T-helper 1 cell (primary cell): ENCODE results near the gene BRMS1.
A peak's percentile ranks its signal among the peaks of the same experiment; 100 is the strongest.
"Not testable (repeated sequence)": the region's sequence is repeated elsewhere in the genome, so short reads cannot be mapped to it uniquely, and the experiment has no call there.

Experiments used
- DNase-seq, 5 donors: peaks; one replicate each; pipeline ENCODE4 v3.0.0-alpha.2; 2012 to 2020

The BRMS1 gene

DNA sequence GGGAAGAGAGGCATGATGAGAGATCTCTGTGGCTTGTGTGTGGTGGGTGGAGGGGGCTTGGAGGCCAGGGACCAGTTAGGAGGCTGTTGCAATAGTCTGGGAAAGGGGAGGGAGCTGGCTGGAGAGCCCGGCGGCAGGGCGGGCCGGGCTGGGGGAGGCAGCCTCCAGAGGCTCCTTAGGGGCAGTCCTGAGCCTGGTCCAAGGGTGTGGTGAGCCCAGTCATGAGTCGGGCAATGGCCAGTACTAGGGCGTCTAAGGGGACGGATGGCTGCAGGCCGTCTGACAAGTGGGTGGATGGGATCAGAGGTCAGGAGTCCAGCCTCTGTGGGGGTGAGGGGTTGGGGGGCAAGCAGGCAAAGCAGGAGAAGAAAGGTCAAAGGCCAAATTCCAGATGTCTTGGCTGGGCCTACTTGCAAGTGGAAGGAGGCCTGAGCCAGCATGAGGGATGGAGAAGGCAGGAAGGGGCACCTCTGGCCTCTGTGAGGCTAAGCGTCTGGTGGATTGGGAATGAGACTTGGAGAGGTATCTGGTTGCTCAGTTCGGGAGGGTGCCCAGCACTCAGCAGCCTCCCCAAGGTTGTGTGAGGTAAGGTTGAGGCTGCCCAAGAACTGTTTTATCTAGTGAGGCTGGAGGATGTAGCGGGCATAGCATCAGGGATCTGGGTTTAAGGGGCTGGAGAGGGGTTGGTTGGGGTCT, 22.0 kb downstream of the BRMS1 start:
- no peak for DNase-seq

DNA sequence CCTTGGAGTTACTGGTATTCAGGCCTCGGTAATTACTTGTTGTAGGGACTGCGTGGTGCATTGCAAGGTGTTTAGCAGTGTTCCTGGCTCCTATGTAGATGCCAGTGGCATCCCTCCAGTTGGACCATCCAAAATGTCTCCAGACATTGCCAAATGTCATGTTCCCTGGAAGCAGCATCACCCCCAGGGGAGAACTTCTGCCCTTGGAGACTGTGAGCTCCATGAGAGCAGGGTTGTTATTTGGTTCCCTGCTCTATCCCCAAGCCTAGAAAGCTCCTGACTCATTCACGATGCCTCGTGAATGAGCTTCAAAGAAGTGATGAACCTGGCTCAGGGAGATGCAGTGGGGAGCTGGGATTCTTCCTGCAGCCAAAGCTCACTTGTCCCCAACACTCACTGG, 23.3 kb downstream of the BRMS1 start:
- DNase-seq, result no peak

DNA sequence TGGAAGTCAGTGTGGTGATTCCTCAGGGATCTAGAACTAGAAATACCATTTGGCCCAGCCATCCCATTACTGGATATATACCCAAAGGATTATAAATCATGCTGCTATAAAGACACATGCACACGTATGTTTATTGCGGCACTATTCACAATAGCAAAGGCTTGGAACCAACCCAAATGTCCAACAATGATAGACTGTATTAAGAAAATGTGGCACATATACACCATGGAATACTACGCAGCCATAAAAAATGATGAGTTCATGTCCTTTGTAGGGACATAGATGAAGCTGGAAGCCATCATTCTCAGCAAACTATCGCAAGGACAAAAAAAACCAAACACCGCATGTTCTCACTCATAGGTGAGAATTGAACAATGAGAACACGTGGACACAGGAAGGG, 24.2 kb downstream of the BRMS1 start:
- not testable (repeated sequence) for DNase-seq

DNA sequence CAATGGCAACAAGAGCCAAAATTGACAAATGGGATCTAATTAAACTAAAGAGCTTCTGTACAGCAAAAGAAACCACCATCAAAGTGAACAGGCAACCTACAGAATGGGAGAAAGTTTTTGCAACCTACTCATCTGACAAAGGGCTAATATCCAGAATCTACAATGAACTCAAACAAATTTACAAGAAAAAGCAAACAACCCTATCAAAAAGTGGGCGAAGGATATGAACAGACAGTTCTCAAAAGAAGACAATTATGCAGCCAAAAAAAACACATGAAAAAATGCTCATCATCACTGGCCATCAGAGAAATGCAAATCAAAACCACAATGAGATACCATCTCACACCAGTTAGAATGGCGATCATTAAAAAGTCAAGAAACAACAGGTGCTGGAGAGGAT, 24.6 kb downstream of the BRMS1 start:
- DNase-seq, result not testable (repeated sequence)

DNA sequence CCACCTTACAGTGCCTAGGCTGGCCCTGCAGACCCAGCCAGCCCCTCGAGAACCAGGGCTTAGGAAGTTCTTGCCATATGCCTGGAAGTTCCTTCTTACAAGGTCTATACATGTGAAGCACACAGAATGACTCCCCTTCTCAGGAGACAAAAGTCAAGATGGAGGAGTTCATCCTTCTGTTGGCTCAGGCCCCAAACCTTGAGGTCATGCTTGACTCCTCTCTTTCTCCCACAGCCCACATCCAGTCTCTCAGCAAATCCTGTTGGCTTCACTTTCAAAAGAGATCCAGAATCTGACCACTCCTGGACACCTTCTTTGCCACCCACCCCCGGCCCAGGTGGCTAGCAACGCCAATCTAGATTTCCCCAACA, 26.3 kb downstream of the BRMS1 start:
- no peak for DNase-seq

DNA sequence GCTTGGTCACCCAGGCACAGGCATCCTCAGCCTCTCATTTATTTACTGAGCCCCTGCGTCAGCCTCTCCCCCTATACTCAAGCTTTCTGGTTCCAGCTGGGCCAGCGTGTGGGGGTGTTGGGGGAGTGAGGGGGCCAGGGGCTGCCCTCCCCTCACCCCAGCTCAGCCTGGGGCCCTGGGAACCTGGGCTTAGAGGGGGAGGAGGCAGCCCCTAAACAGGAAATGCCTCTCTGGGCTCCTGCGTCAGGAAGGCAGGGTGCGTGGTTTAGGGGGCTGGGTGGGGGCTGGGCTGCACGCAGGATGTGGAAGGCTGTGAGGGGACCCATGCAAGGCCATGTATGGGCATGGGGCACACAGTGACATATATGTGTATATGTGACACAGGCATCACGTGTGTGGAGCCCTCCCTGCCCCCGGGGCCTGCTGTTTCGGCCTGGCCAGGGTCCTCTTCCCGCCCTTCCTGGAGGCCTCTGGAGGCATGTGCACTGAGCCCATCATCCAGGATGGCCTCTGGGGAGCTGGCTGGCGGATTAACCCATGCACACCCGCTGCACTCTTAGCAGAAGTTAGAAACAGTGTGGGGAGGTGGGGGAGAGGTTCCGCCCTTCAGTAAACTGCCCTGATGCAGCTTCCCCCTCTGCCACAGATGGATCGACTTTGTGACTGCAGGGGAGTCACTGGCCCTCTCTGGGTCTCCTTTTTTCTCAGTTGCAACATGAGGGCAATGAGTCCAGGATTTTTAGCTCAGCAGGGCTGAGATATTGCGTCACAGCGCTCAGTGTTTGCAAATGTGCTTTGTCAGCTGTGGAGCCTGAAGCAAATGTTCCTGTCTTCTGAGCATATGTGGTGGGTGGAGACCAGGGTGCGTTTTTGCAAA, 26.9 kb downstream of the BRMS1 start:
- peak in 2 of 5 donors; percentile 35 to 54 for DNase-seq

DNA sequence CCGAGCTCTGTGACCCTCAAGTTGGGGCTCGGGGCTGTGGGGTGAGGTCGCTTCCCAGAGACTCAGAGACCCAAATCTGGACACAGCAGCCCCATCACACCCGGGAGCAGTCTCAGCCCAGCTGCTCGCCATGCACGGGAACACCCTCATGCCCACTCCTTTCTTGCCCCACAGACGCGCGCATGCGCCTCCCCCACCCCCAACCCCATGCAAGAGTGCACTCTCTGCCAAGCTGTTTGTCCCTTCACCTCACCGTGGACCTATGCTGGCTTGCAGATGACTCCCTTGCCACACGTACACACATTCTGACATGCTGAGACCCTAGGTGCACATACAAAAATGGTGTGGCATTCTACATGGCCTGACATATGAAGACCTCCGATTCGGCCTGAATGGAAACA, 27.6 kb downstream of the BRMS1 start:
- no peak for DNase-seq

DNA sequence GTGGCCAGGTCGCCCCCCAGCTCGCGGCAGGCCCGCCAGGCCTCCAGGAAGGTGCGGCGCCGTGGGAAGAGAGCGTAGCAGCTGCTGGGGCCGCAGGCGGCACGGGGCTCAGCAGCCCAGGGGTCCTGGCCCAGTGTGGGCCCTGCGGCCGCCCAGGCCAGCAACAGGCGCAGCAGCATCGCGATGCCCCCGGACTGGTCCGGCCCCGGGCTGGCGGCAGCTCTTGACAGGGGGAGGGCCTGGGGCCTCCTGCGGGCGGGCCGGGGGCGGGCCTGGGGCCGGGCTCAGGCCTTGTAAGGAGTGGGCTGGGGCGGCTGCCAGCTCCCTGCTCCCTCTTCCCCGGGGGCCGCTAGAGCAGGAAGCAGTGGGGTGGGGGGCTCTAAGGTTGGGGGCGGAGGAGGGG, 28.1 kb downstream of the BRMS1 start, which contains the start of gene CD248:
Gene CD248 (minus strand): TSS at position 196 of the 403 bp plus-strand sequence. CDS start 17 bp downstream, at position 179.
- DNase-seq, result no peak

DNA sequence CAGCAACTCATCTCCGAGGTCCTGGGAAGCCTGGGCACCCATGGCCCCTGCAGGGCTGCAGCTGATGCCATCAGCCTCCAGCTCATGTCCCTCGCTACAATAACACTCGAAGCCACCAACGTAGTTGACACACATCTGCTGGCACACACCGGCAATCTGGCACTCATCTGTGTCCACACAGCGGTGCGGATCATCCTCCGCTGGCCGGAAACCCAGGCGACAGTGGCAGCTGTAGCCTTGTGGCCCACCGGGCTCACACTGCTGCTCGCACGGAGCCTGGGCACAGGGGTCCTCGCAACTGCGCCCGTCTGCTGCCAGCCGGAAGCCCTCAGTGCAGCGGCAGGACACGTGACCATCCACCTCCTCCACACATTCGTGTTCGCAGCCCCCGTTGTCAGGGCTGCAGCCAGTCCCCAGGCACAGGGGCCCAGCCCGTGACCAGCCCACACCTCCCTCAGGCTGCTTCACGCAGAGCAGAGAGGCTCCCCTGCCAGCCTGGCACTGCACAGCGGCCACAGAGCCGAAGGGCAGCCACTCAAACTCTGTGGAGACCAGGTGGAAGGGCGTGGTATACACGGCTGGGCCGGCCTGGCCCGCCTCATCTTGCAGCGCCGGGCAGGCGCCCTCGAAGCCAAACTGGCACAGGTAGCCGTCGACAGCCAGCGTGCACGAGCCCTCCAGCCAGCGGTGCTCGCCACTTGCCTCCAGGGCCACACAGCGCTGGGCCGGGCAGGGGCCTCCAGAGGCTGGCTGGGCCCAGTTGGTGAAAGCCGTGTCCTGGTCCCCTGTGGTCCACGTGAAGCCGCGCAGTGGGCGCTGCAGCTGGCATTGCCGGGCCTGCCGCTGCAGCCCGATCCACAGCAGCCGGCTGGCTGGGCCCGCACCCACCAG, 28.7 kb downstream of the BRMS1 start:
- no peak for DNase-seq

DNA sequence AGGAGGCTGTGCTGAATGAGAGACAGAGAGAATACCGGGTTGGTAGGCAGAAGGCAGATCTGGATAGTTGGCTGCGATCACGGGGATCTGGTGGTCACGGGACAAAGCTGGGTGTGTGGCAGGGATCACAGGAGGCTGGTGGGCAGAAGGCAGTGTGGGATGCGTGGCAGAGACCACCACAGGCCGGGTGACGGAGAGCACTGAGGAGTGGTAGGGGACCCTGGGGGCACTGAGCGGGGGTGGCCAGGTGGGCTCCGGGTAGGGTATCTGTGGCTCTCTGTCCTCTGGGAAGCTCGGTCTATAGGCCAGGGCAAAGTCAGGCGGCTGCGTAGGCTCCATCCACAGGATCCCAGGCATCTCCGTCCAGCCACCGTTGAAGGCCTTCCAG, 29.4 kb downstream of the BRMS1 start:
- no peak for DNase-seq

DNA sequence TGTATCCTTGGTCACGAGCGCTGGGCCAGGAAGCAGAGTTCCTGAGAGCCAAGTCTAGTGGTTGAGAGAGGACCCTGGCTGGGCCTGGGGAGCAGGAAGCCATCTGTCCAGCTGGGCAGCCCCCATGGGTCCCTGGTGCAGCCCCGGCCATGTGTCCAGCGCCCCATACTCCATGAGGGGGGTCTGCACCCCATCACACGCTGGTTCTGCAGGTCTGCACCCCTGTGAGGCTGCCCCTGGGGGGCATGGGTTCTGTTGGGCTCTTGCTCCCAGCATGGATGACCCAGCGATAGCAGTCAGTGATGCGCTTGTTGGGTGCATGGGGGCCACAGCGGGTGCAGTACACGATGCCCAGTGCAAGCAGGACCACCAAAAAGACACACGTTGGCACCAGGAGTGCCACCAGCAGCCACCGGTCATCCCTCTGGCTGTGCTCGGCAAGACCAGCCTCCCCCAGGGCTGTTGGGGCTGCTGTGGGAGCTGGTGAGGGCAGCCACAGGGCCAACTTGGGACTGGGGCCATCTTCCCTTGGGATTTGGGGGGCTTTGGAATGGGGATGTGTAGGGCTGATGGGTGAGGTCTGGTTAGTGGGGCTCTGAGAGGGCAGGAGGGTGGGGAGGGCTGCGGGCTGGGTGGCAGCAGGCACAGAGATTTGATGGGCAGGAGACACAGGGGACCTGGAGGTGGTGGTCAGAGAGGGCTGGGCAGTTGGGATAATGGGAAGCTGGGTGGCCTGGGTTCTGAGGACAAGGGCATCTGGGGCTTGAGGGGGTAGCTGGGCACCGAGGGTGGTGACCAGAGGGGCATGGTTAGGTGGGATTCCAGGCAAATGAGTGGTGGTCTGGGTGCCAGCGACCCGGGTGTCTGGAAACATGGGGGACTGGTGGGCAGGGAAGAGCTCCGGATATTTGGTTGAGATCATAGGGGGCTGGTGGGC, 30.1 kb downstream of the BRMS1 start:
- DNase-seq, result no peak

DNA sequence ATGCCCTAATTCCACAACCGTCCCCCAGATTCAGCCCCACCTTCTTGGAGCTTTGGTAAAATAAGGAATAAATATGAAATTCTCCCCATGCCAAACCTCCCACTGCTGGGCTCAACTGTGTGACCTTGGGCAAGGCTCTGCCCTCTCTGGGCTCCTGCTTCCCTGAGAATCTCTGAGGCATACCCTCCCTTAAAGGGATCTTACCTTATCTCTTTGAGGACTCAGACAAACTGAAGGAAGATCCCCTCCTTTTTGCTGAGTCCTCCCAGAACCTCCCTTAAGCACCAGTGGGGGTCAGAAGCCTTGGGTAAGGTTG, 30.8 kb downstream of the BRMS1 start:
- no peak for DNase-seq

DNA sequence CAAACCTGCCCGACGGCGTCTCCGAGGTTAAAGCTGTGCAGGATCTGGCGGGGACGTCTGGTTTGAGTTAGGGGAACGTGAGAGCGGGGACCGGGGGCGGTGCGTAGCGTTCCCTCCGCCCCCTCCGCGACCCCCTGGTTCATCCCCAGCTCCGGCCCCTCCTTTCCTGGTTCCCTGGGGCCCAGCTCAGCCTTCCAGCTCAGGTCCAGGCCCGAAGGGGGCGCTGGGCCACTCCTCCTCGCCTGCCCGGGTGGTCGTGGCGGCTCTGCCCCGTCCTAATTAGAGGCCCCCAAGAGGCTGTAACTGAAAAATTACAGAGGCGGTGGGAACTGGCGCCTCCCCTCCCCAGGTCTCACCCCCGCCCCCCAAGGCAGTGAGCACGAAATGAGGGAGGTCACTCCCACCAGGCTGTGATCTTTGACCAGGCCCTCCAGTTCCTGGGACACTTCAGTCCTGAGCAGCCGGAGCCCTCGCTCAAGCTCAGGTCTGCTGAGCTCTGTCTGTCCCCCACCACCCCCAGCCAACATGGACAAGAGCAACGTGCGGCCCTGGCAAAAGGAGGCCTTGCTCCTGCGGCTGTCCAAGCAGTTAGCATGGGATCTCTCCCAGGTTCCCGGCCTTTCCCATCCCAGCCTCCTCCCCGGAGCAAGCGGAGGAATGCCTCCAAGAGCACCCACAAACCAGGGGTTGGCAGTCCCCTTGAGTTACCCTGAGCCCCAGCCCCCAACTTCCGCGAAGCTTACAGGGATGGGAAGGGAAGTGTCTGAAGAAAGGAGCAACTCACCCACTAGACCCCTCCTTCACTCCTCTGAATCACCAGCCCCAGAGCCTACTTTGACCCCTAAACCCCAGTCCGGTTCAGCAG, 31.4 kb downstream of the BRMS1 start:
- no peak for DNase-seq

DNA sequence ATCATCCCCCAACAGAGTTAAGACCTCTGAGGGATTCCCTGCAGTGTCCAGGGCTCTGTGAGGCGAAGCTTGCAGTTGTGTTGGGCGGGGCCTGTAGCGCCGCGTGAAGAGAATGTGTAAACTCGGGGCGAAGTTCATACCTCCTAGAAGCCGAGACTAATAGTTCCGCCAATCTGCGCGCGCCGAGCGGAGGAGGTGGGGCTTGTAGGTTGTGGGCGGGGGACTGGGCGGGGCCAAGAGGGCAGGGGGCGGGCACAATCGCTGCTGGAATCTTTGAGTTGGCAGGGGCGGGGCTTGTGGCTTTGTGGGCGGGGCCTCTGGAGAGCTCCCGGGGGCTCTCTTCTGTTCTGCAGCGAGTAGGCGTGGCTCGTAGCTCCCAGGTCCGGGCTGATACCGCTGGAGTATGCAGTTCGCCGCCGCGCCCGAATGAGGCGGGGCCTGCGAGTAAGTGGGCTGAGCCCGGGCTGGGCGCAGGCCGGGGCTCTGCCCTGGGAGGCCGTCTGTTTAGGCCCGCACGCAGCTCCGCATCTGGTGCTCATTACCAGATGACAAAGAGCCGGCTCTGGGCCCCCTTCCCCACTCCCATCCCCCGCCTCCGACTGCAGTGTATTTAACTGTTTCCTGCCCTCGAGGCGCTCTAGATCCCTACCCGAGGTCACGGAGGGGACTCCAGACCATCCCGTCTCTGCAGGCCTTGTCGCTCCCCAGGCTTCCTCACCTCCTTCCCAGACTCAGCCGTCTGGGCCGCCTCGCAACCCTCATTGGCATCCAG, 32.2 kb downstream of the BRMS1 start:
- peak; percentile 97 to 100 (median 98) for DNase-seq

DNA sequence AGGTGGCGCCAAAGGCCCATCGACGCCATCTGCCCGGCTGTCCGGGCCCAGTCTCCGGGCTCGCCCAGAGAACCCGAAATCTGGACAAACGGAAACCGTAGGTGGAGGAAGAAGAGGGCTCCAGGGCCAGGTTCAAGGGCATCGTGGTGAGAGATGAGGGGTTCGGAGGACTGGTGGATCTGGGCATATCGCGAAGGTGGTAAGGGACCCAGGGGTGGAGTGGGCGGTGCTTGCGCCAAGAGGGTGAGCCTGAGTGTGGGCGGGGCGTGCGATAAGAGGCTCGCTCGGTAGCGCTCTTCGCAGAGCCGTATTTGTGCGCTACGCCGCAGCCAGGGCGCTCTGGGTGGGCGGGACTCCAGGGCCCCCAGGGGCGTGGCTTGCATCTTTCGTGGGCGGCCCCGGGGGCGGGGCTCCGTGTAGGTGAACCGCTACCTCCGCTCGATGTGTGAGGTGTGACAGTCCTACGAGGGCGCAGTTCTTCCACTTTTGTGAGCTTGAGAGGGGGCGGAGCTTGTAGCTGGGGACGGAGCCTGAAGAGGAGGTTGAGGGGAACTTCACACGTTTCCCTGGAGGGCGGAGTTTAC, 32.8 kb downstream of the BRMS1 start:
- peak; percentile 88 to 99 (median 96) for DNase-seq

DNA sequence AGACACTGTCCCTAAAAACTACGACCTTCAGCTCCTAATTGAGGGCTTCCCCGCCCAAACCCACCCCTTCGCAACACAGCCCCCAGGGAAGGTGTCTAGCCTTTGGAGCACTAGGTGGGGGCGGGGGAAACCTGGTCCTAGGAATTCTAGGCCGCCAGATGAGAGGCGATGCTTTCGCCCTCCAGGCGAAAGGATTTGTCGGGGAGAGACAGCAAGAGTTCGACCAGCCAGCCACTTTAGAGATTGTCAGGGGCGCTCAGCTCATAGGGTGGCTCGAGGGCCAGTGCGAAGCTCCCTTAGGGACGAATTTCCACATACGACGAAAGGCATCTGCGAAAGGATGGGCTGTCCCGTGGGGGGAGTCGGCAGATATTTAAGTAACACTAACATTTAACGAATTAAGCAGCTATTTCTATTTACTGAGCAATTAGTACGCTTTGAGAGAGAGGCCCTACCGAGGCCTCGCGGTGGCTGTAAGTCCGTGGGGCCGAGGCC, 33.4 kb downstream of the BRMS1 start:
- no peak for DNase-seq

DNA sequence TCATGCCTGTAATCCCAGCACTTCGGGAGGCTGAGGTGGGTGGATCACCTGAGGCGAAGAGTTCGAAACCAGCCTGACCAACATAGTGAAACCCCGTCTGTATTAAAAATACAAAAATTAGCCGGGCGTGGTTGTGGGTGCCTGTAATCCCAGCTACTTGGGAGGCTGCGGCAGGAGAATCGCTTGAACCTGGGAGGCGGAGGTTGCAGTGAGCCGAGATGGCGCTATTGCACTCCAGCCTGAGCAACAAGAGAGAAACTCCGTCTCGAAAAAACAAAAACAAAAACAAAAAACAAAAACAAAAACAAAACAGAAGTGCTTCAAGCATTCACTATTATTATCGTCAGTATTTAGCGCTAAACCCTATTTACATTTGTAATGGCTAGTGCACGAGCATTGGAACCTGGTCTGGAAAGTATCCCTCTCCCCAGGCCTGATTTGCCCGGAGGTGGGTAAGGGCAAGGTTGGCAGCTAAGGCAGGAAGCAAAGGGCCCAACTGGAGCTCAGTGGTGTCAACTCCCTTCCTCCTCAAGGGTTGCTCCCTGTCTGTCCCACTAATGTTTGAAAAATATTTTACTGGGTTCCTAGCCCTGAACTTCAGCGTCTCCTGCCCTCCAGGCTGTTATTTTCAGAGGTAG, 34.0 kb downstream of the BRMS1 start:
- DNase-seq, result not testable (repeated sequence)

DNA sequence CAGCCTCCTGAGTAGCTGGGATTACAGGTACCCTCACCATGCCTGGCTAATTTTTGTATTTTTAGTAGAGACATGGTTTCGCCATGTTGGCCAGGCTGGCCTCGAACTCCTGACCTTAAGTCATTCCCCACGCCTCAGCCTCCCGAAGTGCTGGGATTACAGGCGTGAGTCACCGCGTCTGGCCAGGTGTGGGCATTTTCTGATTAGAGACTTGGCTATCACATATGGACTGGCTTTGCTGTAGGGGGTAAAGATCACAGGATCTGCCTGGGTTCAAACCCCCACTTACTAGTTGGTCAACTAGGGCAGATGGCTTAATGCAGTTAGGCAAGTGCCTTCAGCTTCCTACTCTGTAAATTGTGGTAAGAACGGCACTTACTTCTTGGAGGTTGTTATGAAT, 34.6 kb downstream of the BRMS1 start:
- DNase-seq, result no peak

DNA sequence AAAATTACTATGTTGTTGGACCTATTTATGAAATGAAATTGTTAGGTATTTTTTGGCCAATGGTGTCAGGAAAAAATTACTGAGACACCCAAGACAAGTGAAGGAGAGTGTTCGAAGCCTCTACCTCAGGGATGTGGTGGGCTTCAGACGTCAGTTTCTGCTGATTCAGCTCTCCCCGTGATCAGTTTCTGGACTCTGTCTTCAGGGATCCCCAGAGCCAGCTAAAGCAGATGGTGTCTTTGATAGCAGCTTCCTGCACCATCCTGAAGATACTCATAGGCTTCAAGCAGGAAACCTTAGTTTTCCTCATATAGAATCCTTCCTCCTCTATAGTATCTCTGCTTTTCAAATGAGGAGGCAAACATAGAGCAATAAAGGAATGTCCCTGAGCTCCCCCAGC, 35.4 kb downstream of the BRMS1 start:
- DNase-seq, result no peak
